OCI-LY7 (cell line): Measurements from ENCODE around the gene RPS6KL1. TPM values are rescaled to one million over a fixed set of nuclear protein-coding genes. Genes with fewer than 3 reads are reported as not detected.

ENCODE experiments used
- BruUV-seq: library from RNA; stranded (reverse); fragments of 400-500 nt; replicated peaks from 2 replicates; lab custom pipeline; 2021; lab: Mats Ljungman, UMichigan
- CTCF ChIA-PET: fragments of 300-600 bp; sonication (Branson Sonifier 250); formaldehyde crosslinking; loops from one replicate; lab custom pipeline; 2022; ENCODE audit warnings: antibody characterized with exemption; ENCODE audit not compliant: unreplicated experiment; lab: Charles Lee
- POLR2A ChIA-PET: fragments of 300-600 bp; sonication (Branson Sonifier 250); formaldehyde crosslinking; loops from one replicate; lab custom pipeline; 2022; ENCODE audit warnings: antibody characterized with exemption; lab: Charles Lee
- DNase-seq: peaks from one replicate; pipeline ENCODE4 v3.0.0-alpha.2; 2015; ENCODE audit warnings: low spot score
- H2AFZ ChIP-seq: fragments of 200-600 bp; sonication (generic), shearing (Covaris generic); 2 replicates; pipeline ENCODE4 v1.6.1; 2014; ENCODE audit warnings: mild to moderate bottlenecking, antibody characterized with exemption, low read length, moderate library complexity
- H3K27ac ChIP-seq: fragments of 200-600 bp; sonication (generic); 2 replicates; pipeline ENCODE4 v1.5.1; 2014; ENCODE audit warnings: mixed run types, low read depth, mild to moderate bottlenecking, moderate library complexity, low read length, inconsistent platforms; ENCODE audit not compliant: poor library complexity, severe bottlenecking
- H3K36me3 ChIP-seq: fragments of 200-600 bp; sonication (generic); 2 replicates; pipeline ENCODE4 v1.6.1; 2014; ENCODE audit warnings: mild to moderate bottlenecking, antibody characterized with exemption, low read length, moderate library complexity, mixed read lengths; ENCODE audit not compliant: insufficient read depth
- H3K4me1 ChIP-seq: fragments of 200-600 bp; sonication (generic); 2 replicates; pipeline ENCODE4 v1.5.1; 2014; ENCODE audit warnings: mild to moderate bottlenecking, low read length; ENCODE audit not compliant: insufficient read depth, poor library complexity, severe bottlenecking
- H3K4me2 ChIP-seq: fragments of 200-600 bp; sonication (generic); 2 replicates; pipeline ENCODE4 v1.6.1; 2014; ENCODE audit warnings: mild to moderate bottlenecking, low read length
- H3K4me3 ChIP-seq: fragments of 200-600 bp; sonication (generic); 2 replicates; pipeline ENCODE4 v1.5.1; 2014; ENCODE audit warnings: mild to moderate bottlenecking, low read depth, low read length; ENCODE audit not compliant: poor library complexity, severe bottlenecking
- H3K79me2 ChIP-seq: fragments of 200-600 bp; sonication (generic); 2 replicates; pipeline ENCODE4 v1.6.1; 2016; ENCODE audit warnings: low read depth, mild to moderate bottlenecking, low read length, moderate library complexity, mixed read lengths; ENCODE audit not compliant: insufficient read depth
- H3K9me2 ChIP-seq: fragments of 200-600 bp; sonication (generic); 2 replicates; pipeline ENCODE4 v1.6.1; 2016; ENCODE audit warnings: mild to moderate bottlenecking, low read length, mixed read lengths; ENCODE audit not compliant: insufficient read depth
- H3K9me3 ChIP-seq: fragments of 200-600 bp; sonication (generic); 2 replicates; pipeline ENCODE4 v1.6.1; 2014; ENCODE audit warnings: mild to moderate bottlenecking, mixed run types, low read length, mixed read lengths
- H4K20me1 ChIP-seq: fragments of 200-600 bp; sonication (generic); 2 replicates; pipeline ENCODE4 v1.6.1; 2014; ENCODE audit warnings: mild to moderate bottlenecking, antibody characterized with exemption, low read length, moderate library complexity, mixed read lengths; ENCODE audit not compliant: insufficient read depth
- EZH2phosphoT487 ChIP-seq: fragments of 200-600 bp; sonication (generic); IDR thresholded peaks from 2 replicates; pipeline ENCODE4 v1.6.1; 2018; ENCODE audit warnings: low read depth, borderline replicate concordance, mild to moderate bottlenecking, mixed run types, antibody characterized with exemption, low read length, moderate library complexity, mixed read lengths
- intact Hi-C: fragments of 100-400 bp; cut with micrococcal nuclease; formaldehyde crosslinking; loops from one replicate; pipeline ENCODE4 v1.10.0; 2022; ENCODE audit not compliant: unreplicated experiment
- total RNA-seq, 2 experiments: library from RNA; depleted of rRNA in 1 of 2; stranded (reverse); fragments of >200 nt in 1 of 2; shearing (Covaris generic) in 1 of 2; gene quantifications; 2 replicates each; pipeline ENCODE4 v1.2.3, GENCODE V29; 2014 to 2022
- TF ChIP-seq, protein P1 (sequence below): fragments of 200-600 bp; sonication (generic); conservative IDR thresholded peaks from 2 replicates; pipeline ENCODE4 v1.5.1; 2014; ENCODE audit warnings: mild to moderate bottlenecking, antibody characterized with exemption, low read length, moderate library complexity, mixed read lengths

RPS6KL1 gene
- total RNA-seq, 2 experiments from 2014 or later = 6.1 to 15.3 TPM

DNA sequence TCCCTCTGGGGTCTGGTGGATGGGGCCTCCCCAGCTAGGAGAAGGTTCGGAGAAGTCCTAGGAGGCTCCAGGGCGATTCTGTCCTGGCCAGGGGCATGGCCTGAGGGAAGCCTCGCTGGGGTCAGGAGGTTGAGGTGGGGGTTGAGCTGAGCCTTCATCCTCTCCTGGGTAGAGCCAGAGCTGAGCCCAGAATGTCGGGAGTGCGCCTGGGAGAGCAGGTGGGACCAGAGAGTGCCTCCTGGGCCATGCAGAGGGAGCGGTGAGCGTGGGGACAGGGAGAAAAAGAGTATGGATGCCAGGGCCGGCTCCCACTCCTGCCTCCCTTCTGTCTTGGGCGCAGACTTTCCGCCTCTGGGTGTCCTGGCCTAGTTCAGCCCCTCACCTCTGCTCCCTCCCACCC, 13.1 kb downstream of the RPS6KL1 start:
- intact Hi-C loops = no loop called here
- Histone ChIP-seq H3K9me3 (no peaks in the 10 kb centered on the region), H3K27ac (no peak overlapping the region), H3K4me3 (no peak overlapping the region), H4K20me1 (no peaks in the 10 kb centered on the region), H2AFZ (no peak overlapping the region), H3K4me2 (no peak overlapping the region), H3K9me2 (no peaks in the 10 kb centered on the region), H3K4me1 (no peaks in the 10 kb centered on the region), H3K79me2 (no peaks in the 10 kb centered on the region), H3K36me3 (peaks cover 21% of the 10 kb centered on the region)
- CTCF ChIA-PET = interaction anchor here (0.6 kb wide), 1 partner anchor 90 kb away, joined by 3 read pairs; no protein-coding TSS in a partner anchor
- POLR2A ChIA-PET = no interaction called here
- TF ChIP-seq, protein P1, sequence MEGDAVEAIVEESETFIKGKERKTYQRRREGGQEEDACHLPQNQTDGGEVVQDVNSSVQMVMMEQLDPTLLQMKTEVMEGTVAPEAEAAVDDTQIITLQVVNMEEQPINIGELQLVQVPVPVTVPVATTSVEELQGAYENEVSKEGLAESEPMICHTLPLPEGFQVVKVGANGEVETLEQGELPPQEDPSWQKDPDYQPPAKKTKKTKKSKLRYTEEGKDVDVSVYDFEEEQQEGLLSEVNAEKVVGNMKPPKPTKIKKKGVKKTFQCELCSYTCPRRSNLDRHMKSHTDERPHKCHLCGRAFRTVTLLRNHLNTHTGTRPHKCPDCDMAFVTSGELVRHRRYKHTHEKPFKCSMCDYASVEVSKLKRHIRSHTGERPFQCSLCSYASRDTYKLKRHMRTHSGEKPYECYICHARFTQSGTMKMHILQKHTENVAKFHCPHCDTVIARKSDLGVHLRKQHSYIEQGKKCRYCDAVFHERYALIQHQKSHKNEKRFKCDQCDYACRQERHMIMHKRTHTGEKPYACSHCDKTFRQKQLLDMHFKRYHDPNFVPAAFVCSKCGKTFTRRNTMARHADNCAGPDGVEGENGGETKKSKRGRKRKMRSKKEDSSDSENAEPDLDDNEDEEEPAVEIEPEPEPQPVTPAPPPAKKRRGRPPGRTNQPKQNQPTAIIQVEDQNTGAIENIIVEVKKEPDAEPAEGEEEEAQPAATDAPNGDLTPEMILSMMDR = no peak
- no peak for TF ChIP-seq EZH2phosphoT487
- no TSS peak for BruUV-seq
- DNase-seq = no peak

DNA sequence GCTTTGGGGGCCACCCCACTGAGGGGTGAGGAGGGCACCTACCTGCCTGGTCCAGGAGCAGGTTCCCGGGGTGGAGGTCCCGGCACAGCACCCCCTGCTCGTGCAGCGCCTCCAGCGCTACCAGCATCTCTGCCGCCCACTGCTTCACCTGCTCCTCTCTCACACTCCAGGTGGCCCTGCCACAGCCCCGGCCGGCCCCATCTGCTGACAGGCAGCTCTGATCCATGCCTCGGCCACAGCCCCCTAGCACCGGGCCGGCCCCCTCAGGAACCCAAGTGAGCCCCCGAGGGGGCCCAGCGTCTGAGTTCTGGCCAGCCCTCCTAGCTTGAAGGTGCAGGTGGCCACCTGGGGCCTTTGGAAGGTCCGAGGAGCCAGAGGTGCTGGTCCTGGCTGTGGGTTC, 13.6 kb downstream of the RPS6KL1 start:
- Histone ChIP-seq H3K4me2 (no peak overlapping the region), H3K27ac (no peak overlapping the region), H3K79me2 (no peaks in the 10 kb centered on the region), H3K9me2 (no peaks in the 10 kb centered on the region), H3K36me3 (peaks cover 25% of the 10 kb centered on the region), H3K4me1 (no peaks in the 10 kb centered on the region), H3K9me3 (no peaks in the 10 kb centered on the region), H3K4me3 (no peak overlapping the region), H2AFZ (no peak overlapping the region), H4K20me1 (no peaks in the 10 kb centered on the region)
- CTCF ChIA-PET = no interaction called here
- DNase-seq = no peak
- intact Hi-C loops = no loop called here
- no peak for TF ChIP-seq EZH2phosphoT487
- TF ChIP-seq, protein P1 = no peak
- POLR2A ChIA-PET = no interaction called here
- BruUV-seq = no TSS peak

DNA sequence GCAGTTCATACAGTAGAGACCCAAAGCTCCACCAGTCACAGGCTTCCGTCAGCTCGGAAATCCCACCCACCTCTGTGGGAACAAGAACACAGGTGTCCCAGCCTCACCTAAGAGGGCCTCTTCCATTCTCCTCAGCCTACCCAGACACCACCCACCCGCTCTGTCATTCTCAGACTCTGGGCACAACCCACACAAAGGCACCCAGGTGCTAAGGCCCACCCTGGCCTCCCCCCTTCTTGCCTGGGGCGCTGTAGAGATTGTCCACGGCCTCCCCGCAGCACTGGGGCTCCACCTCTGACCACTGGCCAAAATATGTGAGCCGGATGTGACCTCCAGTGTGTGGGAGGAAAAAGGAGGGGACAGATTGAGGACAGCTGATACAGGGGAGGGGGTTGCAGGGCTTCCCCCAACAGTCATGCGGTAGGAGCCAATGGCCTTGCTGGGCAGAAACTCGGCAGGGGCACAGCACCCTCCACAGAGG, 14.2 kb downstream of the RPS6KL1 start:
- ChIA-PET CTCF (interaction anchor here (2.6 kb wide), 1 partner anchor 49 kb away, joined by 13 read pairs; no protein-coding TSS in a partner anchor), POLR2A (interaction anchor here (1.5 kb wide), 1 partner anchor 37 kb away, joined by 4 read pairs; no protein-coding TSS in a partner anchor)
- Histone ChIP-seq H3K4me1 (no peaks in the 10 kb centered on the region), H3K36me3 (peaks cover 31% of the 10 kb centered on the region), H4K20me1 (no peaks in the 10 kb centered on the region), H3K27ac (no peak overlapping the region), H3K9me2 (no peaks in the 10 kb centered on the region), H3K9me3 (no peaks in the 10 kb centered on the region), H3K4me2 (no peak overlapping the region), H3K4me3 (no peak overlapping the region), H2AFZ (no peak overlapping the region), H3K79me2 (no peaks in the 10 kb centered on the region)
- TF ChIP-seq, protein P1 = no peak
- TF ChIP-seq EZH2phosphoT487 = no peak
- no TSS peak for BruUV-seq
- DNase-seq = no peak
- intact Hi-C loops = no loop called here
